ENCODE measurements around the gene ABCA1.

GRCh38 chr9:104849023-104849422, 78.9 kb downstream of the ABCA1 start:
- no peak for TF ChIP-seq CTCF (IDR thresholded peaks at IDR 0.05)
- TF ChIP-seq POLR2A (IDR thresholded peaks at IDR 0.05), result no peak
